Measurements from ENCODE around the gene DUS4L. TPM values are rescaled to one million over a fixed set of nuclear protein-coding genes. Genes with fewer than 3 reads are reported as not detected.

The DUS4L gene
- total and polyA plus RNA-seq, 2 of the 13 experiments (the other 11 are each of a cell fraction or from before 2014, with no cell fraction given): 5.6 to 9.8 TPM

DNA sequence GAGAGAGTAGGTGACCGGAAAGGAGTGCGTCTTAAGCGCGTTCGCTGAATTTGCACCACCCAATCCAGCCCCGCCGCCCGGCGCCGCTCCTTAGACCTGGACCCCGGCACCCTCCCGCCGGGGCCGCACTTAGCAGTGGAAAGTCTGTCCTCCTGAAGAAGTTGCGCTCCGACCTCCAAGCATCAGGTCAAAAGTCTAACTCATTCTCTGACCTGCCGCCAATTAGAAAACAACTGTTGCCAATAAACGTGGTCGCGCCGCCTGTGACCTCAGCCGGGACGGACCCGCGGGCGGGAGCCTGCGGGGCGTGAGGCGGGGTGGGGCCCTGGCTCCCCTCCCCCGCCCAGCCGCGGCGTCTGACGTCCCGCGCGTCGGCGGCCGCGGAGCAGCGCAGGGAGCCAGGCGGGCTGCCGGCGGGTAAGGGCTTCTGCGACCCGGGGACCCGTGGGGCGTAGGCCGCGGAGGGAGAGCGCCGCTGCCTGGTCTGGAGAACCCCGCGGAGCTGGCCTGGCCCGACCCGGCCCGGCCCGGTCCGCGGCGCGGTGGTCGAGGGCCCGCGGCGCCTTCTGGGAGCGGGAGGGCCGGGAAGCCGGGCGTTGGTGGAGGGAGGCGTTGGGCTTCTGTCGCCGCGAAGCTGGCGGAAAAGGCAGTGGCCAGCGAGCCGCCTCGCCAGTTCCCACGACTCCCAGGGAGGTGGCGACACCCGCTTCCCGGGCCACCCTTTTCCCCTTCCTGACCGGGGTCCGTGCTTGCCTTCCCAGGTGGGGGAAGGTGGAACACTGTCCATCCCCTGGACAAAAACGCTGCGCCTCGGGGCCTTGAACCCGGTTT lies 16.3 kb downstream of the DUS4L start, which contains the start of gene BCAP29 (continued):
- TF ChIP-seq ZNF251 (CRISPR knock-in tag; IDR thresholded peaks at IDR 0.05): no peak
- no peak for TF ChIP-seq KLF15 (CRISPR knock-in tag; IDR thresholded peaks at IDR 0.05; ENCODE audit: borderline replicate concordance)
- TF ChIP-seq, protein P1, sequence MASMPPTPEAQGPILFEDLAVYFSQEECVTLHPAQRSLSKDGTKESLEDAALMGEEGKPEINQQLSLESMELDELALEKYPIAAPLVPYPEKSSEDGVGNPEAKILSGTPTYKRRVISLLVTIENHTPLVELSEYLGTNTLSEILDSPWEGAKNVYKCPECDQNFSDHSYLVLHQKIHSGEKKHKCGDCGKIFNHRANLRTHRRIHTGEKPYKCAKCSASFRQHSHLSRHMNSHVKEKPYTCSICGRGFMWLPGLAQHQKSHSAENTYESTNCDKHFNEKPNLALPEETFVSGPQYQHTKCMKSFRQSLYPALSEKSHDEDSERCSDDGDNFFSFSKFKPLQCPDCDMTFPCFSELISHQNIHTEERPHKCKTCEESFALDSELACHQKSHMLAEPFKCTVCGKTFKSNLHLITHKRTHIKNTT (CRISPR knock-in tag; IDR thresholded peaks at IDR 0.05): no peak
- TF ChIP-seq HNF4G (IDR thresholded peaks at IDR 0.05; ENCODE audit: borderline replicate concordance, low read depth, low read length): peak; percentile 35; the same call in 1 of the 2 replicates
- TF ChIP-seq HNF4G (CRISPR knock-in tag; IDR thresholded peaks at IDR 0.05; ENCODE audit: borderline replicate concordance, low read depth): peak; percentile 49; the same call in 1 of the 2 replicates
- TF ChIP-seq, protein P2, sequence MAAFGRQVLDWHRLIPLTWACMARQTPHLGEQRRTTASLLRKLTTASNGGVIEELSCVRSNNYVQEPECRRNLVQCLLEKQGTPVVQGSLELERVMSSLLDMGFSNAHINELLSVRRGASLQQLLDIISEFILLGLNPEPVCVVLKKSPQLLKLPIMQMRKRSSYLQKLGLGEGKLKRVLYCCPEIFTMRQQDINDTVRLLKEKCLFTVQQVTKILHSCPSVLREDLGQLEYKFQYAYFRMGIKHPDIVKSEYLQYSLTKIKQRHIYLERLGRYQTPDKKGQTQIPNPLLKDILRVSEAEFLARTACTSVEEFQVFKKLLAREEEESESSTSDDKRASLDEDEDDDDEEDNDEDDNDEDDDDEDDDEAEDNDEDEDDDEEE (CRISPR knock-in tag; IDR thresholded peaks at IDR 0.05): no peak
- TF ChIP-seq, protein P3, sequence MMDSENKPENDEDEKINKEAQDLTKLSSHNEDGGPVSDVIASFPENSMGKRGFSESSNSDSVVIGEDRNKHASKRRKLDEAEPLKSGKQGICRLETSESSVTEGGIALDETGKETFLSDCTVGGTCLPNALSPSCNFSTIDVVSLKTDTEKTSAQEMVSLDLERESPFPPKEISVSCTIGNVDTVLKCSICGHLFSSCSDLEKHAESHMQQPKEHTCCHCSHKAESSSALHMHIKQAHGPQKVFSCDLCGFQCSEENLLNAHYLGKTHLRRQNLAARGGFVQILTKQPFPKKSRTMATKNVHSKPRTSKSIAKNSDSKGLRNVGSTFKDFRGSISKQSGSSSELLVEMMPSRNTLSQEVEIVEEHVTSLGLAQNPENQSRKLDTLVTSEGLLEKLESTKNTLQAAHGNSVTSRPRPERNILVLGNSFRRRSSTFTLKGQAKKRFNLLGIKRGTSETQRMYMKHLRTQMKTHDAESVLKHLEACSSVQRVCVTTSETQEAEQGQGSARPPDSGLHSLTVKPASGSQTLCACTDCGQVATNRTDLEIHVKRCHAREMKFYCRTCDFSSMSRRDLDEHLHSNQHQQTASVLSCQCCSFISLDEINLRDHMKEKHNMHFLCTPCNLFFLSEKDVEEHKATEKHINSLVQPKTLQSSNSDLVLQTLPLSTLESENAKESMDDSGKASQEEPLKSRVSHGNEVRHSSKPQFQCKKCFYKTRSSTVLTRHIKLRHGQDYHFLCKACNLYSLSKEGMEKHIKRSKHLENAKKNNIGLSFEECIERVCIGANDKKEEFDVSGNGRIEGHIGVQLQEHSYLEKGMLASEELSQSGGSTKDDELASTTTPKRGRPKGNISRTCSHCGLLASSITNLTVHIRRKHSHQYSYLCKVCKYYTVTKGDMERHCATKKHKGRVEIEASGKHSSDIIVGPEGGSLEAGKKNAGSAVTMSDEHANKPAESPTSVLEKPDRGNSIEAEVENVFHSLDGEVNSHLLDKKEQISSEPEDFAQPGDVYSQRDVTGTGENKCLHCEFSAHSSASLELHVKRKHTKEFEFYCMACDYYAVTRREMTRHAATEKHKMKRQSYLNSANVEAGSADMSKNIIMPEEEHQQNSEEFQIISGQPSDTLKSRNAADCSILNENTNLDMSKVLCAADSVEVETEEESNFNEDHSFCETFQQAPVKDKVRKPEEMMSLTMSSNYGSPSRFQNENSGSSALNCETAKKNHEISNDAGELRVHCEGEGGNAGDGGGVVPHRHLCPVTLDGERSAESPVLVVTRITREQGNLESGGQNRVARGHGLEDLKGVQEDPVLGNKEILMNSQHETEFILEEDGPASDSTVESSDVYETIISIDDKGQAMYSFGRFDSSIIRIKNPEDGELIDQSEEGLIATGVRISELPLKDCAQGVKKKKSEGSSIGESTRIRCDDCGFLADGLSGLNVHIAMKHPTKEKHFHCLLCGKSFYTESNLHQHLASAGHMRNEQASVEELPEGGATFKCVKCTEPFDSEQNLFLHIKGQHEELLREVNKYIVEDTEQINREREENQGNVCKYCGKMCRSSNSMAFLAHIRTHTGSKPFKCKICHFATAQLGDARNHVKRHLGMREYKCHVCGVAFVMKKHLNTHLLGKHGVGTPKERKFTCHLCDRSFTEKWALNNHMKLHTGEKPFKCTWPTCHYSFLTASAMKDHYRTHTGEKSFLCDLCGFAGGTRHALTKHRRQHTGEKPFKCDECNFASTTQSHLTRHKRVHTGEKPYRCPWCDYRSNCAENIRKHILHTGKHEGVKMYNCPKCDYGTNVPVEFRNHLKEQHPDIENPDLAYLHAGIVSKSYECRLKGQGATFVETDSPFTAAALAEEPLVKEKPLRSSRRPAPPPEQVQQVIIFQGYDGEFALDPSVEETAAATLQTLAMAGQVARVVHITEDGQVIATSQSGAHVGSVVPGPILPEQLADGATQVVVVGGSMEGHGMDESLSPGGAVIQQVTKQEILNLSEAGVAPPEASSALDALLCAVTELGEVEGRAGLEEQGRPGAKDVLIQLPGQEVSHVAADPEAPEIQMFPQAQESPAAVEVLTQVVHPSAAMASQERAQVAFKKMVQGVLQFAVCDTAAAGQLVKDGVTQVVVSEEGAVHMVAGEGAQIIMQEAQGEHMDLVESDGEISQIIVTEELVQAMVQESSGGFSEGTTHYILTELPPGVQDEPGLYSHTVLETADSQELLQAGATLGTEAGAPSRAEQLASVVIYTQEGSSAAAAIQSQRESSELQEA (CRISPR knock-in tag; IDR thresholded peaks at IDR 0.05; ENCODE audit: not compliant biosample characterization): no peak
- no peak for TF ChIP-seq FOXC1 (CRISPR knock-in tag; IDR thresholded peaks at IDR 0.05; ENCODE audit: borderline replicate concordance)
- TF ChIP-seq ATF7-NPFF (CRISPR knock-in tag; IDR thresholded peaks at IDR 0.05; ENCODE audit: low read depth): peak; percentile 89
